ENCODE measurements around the gene RUFY1. TPM values are rescaled to one million over a fixed set of nuclear protein-coding genes. Genes with fewer than 3 reads are reported as not detected.

RUFY1 gene
- total RNA-seq, 1 experiment from 2014 or later, result 34.0 TPM

DNA sequence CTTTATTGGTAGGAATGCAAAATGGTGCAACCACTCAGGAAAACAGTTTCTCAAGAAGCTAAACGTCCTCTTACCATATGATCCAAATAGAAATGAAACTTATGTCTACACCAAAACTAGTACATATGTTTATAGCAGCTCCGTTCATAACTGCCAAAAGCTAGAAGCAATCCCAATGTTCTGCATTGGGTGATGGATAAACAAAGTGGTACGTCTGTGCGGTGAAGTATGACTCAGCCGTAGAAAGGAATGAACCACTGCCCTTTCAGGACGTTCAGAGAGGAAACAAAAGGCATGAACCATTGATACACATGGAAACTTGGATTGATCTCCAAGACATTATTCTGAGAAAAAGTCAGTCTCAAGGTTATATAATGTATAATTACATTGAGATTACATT, 45.6 kb downstream of the RUFY1 start:
- Mint-ChIP-seq H3K36me3 (peaks cover 72% of the 10 kb centered on the region), H3K4me3 (no peak overlapping the region), H3K27ac (no peak overlapping the region), H3K4me1 (no peaks in the 10 kb centered on the region), H3K27me3 (ENCODE audit: low read depth) (no peaks in the 10 kb centered on the region; the same call in 1 of the 2 replicates), H3K9me3 (no peaks in the 10 kb centered on the region)
- ChIA-PET CTCF (interaction anchor here (1.3 kb wide), 1 partner anchor 28 kb away, joined by 3 read pairs; the partner anchor contains the start of gene HNRNPH1), POLR2A (no interaction called here)
- TF ChIP-seq, protein P1, sequence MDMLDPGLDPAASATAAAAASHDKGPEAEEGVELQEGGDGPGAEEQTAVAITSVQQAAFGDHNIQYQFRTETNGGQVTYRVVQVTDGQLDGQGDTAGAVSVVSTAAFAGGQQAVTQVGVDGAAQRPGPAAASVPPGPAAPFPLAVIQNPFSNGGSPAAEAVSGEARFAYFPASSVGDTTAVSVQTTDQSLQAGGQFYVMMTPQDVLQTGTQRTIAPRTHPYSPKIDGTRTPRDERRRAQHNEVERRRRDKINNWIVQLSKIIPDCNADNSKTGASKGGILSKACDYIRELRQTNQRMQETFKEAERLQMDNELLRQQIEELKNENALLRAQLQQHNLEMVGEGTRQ (CRISPR knock-in tag; IDR thresholded peaks at IDR 0.05), result no peak
- TF ChIP-seq, protein P2, sequence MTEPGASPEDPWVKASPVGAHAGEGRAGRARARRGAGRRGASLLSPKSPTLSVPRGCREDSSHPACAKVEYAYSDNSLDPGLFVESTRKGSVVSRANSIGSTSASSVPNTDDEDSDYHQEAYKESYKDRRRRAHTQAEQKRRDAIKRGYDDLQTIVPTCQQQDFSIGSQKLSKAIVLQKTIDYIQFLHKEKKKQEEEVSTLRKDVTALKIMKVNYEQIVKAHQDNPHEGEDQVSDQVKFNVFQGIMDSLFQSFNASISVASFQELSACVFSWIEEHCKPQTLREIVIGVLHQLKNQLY (CRISPR knock-in tag; IDR thresholded peaks at IDR 0.05), result no peak
- no peak for TF ChIP-seq ATF1 (CRISPR knock-in tag; IDR thresholded peaks at IDR 0.05)
- TF ChIP-seq, protein P3, sequence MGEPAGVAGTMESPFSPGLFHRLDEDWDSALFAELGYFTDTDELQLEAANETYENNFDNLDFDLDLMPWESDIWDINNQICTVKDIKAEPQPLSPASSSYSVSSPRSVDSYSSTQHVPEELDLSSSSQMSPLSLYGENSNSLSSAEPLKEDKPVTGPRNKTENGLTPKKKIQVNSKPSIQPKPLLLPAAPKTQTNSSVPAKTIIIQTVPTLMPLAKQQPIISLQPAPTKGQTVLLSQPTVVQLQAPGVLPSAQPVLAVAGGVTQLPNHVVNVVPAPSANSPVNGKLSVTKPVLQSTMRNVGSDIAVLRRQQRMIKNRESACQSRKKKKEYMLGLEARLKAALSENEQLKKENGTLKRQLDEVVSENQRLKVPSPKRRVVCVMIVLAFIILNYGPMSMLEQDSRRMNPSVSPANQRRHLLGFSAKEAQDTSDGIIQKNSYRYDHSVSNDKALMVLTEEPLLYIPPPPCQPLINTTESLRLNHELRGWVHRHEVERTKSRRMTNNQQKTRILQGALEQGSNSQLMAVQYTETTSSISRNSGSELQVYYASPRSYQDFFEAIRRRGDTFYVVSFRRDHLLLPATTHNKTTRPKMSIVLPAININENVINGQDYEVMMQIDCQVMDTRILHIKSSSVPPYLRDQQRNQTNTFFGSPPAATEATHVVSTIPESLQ (CRISPR knock-in tag; IDR thresholded peaks at IDR 0.05), result no peak
- no peak for DNase-seq (ENCODE audit: low spot score)
- ATAC-seq, result no peak

DNA sequence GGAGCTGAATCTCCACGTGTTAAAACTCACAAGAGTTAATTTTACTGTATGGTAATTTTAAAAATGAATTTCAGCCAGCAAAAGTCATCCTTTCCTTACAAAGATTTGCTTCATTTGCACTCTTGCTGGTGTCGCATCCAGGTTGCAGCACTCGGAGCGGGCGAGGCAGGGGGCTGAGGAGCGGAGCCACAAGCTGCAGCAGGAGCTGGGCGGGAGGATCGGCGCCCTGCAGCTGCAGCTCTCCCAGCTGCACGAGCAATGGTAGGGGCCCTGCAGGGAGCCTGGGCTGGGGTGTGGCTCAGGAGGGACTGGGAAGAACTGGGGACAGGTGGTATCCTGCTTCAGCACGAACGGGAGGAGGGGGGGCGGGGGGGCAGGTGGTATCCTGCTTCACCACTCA, 46.1 kb downstream of the RUFY1 start:
- POLR2A ChIA-PET, result interaction anchor here (0.6 kb wide), 1 partner anchor 30 kb away, joined by 12 read pairs; no protein-coding TSS in a partner anchor
- DNase-seq (ENCODE audit: low spot score) (no peak), ATAC-seq (no peak)
- Mint-ChIP-seq H3K27me3 (ENCODE audit: low read depth) (no peaks in the 10 kb centered on the region; the same call in 1 of the 2 replicates), H3K27ac (no peak overlapping the region), H3K4me1 (no peaks in the 10 kb centered on the region), H3K9me3 (no peaks in the 10 kb centered on the region), H3K4me3 (no peak overlapping the region), H3K36me3 (peaks cover 71% of the 10 kb centered on the region)
- CTCF ChIA-PET, result interaction anchor here (1.3 to 2.5 kb wide), 2 partner anchors 27 to 72 kb away, joined by 3 to 9 read pairs; partner anchors contain the start of gene HNRNPH1
- TF ChIP-seq, protein P1 (CRISPR knock-in tag; IDR thresholded peaks at IDR 0.05), result no peak
- no peak for TF ChIP-seq TEAD4 (CRISPR knock-in tag; IDR thresholded peaks at IDR 0.05)

DNA sequence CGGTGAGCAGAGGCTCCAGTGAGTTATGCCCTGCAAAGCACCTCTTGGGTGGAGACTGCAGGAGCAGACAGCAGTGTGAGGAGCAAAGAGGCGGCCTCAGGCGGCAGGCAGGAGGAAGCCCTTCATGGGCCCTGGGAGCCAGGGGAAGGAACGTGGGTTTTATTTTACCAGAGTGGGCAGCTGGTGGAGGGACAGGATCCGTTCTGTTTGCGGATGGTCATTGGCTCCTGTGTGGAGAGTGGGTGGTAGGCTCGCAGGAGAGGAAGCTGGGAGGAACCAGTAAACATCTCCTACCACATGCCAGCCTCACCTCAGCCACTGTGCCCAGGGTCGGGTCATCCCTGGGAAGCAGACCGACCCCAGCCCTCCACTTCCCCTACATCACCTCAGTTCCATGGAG, 48.7 kb downstream of the RUFY1 start:
- Mint-ChIP-seq H3K36me3 (peaks cover 60% of the 10 kb centered on the region), H3K9me3 (no peaks in the 10 kb centered on the region), H3K27ac (no peak overlapping the region), H3K27me3 (ENCODE audit: low read depth) (no peaks in the 10 kb centered on the region), H3K4me1 (no peaks in the 10 kb centered on the region), H3K4me3 (no peak overlapping the region)
- DNase-seq (ENCODE audit: low spot score) (no peak), ATAC-seq (no peak)
- ChIA-PET POLR2A (no interaction called here), CTCF (no interaction called here)
- TF ChIP-seq FOXK1 (CRISPR knock-in tag; IDR thresholded peaks at IDR 0.05) (no peak), ZNF396 (CRISPR knock-in tag; IDR thresholded peaks at IDR 0.05; ENCODE audit: borderline replicate concordance) (no peak), ZNF232 (CRISPR knock-in tag; IDR thresholded peaks at IDR 0.05) (no peak), ZNF219 (CRISPR knock-in tag; IDR thresholded peaks at IDR 0.05; ENCODE audit: borderline replicate concordance) (no peak), TCF7 (CRISPR knock-in tag; IDR thresholded peaks at IDR 0.05; ENCODE audit: low read depth) (no peak), FOXP1 (CRISPR knock-in tag; IDR thresholded peaks at IDR 0.05; ENCODE audit: borderline replicate concordance) (no peak), ZNF423 (CRISPR knock-in tag; IDR thresholded peaks at IDR 0.05) (no peak), ZBTB21 (CRISPR knock-in tag; IDR thresholded peaks at IDR 0.05; ENCODE audit: borderline replicate concordance) (no peak), NR3C1 (CRISPR knock-in tag; conservative IDR thresholded peaks at IDR 0.05; ENCODE audit: low read depth) (no peak), KAT7 (CRISPR knock-in tag; IDR thresholded peaks at IDR 0.05; ENCODE audit: borderline replicate concordance) (no peak)
- TF ChIP-seq, protein P4, sequence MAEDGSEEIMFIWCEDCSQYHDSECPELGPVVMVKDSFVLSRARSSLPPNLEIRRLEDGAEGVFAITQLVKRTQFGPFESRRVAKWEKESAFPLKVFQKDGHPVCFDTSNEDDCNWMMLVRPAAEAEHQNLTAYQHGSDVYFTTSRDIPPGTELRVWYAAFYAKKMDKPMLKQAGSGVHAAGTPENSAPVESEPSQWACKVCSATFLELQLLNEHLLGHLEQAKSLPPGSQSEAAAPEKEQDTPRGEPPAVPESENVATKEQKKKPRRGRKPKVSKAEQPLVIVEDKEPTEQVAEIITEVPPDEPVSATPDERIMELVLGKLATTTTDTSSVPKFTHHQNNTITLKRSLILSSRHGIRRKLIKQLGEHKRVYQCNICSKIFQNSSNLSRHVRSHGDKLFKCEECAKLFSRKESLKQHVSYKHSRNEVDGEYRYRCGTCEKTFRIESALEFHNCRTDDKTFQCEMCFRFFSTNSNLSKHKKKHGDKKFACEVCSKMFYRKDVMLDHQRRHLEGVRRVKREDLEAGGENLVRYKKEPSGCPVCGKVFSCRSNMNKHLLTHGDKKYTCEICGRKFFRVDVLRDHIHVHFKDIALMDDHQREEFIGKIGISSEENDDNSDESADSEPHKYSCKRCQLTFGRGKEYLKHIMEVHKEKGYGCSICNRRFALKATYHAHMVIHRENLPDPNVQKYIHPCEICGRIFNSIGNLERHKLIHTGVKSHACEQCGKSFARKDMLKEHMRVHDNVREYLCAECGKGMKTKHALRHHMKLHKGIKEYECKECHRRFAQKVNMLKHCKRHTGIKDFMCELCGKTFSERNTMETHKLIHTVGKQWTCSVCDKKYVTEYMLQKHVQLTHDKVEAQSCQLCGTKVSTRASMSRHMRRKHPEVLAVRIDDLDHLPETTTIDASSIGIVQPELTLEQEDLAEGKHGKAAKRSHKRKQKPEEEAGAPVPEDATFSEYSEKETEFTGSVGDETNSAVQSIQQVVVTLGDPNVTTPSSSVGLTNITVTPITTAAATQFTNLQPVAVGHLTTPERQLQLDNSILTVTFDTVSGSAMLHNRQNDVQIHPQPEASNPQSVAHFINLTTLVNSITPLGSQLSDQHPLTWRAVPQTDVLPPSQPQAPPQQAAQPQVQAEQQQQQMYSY (CRISPR knock-in tag; IDR thresholded peaks at IDR 0.05), result no peak
- TF ChIP-seq, protein P5, sequence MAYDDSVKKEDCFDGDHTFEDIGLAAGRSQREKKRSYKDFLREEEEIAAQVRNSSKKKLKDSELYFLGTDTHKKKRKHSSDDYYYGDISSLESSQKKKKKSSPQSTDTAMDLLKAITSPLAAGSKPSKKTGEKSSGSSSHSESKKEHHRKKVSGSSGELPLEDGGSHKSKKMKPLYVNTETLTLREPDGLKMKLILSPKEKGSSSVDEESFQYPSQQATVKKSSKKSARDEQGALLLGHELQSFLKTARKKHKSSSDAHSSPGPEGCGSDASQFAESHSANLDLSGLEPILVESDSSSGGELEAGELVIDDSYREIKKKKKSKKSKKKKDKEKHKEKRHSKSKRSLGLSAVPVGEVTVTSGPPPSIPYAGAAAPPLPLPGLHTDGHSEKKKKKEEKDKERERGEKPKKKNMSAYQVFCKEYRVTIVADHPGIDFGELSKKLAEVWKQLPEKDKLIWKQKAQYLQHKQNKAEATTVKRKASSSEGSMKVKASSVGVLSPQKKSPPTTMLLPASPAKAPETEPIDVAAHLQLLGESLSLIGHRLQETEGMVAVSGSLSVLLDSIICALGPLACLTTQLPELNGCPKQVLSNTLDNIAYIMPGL (CRISPR knock-in tag; IDR thresholded peaks at IDR 0.05), result no peak
- TF ChIP-seq, protein P3 (CRISPR knock-in tag; IDR thresholded peaks at IDR 0.05), result no peak
